Left ventricle myocardium superior (tissue), 1 donor: ENCODE measurements around the gene USPL1. TPM values are rescaled to one million over a fixed set of nuclear protein-coding genes. Genes with fewer than 3 reads are reported as not detected.

Source experiments
- ATAC-seq: fragments of 200-7000 bp; cut with Tn5 transposase; one replicate; pipeline ENCODE4 v1.9.1; 2020; ENCODE audit warnings: mild to moderate bottlenecking, moderate library complexity
- DNase-seq: peaks from one replicate; pipeline ENCODE4 v3.0.0-alpha.2; 2020
- intact Hi-C: fragments of 100-400 bp; cut with micrococcal nuclease; formaldehyde crosslinking; loops from one replicate; pipeline ENCODE4 v1.11.0; 2022
- total RNA-seq: library from RNA; stranded (reverse); fragmentation: NEBNext Ultra II Directional; extraction: Animal tissue kit (Norgen Biotek cat#: 25700); gene quantifications from one replicate; pipeline ENCODE4 v1.2.1, GENCODE V29; 2021
- donor health status: DM: no; HTN: yes; CAD: no; lungs with severe emphysema.

The USPL1 gene
- total RNA-seq, 1 donor from 2014 or later = 10.5 TPM

DNA sequence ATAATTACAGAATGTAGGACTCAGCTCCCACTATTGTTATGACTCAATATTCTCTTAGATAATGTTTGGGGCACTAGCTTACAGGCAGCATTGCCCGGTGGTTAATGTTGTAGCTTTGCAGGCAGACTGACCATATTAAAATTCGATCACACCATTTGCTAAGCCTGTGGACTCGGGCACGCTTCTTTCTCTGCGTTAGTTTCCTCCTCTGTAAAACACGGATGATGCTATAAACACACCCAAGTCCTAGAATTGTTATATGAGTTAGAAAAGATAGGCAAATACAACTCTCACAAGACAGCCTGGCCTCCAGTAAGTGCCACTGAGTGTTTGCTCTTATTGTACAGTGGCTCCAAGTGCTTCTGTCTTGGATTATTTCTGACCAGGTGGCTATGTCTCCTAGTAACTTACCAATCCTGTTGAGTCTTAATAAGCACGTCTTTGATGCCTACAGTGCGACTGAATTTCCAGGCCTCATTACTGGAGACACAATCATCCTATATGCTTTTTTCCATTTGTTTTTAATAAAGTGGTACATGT lies 67.7 kb downstream of the USPL1 start:
- intact Hi-C loops = no loop called here
- no peak for DNase-seq
- no peak for ATAC-seq

DNA sequence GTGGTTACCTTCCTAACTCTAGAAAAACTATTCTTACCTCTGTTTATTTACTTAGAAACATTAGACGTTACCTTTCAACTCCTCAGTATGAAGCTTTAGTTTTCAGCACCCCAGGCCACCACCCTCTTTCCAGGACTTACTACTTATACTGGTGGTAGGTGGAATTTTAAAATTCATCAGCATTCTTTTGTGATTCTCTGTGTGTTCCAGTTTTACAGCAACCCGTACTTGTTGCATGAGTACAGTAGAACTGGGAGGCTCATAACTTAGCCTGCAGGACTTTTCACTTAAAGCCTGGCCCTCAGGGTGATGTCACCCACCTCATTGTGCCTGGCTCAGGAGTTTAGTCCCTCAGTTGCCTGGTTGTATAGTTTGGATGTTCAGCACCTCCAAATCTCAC lies 68.3 kb downstream of the USPL1 start:
- intact Hi-C loops = no loop called here
- DNase-seq (no peak), ATAC-seq (no peak)

DNA sequence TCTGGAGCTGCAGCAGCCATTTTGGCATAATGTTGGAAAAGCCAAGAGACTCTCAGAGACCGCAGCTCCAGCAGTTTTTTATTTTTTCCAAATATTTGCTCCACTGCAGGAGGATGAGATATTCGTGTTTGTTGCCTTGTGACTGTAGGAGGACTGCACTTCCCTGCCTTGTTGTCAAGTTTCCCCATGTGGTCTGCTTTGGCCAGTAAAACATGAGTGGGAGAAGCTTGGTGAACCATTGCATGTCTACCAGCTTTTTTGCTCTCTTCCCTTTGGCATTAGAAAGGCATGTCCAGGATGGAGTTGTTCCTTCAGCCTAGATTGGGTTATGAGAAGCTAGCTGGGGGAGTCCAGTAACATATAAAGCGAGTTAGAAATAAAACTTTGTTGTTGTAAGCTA lies 69.9 kb downstream of the USPL1 start:
- no peak for DNase-seq
- no peak for ATAC-seq
- intact Hi-C loops = no loop called here

DNA sequence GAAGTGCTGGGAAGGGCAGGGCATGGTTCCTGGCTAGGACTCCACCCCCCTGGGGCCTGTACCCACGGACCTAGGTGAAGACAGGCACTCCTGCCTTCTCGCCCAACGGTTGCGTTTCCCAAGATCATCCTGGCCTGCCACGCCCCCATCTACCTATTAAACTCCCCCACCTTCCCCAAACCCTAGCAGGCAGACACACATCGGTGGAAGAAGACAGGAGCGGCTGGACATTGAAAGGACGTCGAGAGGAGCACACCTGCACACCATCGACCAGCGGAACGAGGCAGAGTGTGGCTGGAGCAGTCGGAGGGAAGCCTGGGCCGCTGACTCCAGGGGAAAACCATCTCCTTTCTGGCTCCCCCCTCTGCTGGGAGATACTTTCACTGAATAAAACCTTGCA lies 72.0 kb downstream of the USPL1 start:
- intact Hi-C loops = no loop called here
- no peak for ATAC-seq
- no peak for DNase-seq

DNA sequence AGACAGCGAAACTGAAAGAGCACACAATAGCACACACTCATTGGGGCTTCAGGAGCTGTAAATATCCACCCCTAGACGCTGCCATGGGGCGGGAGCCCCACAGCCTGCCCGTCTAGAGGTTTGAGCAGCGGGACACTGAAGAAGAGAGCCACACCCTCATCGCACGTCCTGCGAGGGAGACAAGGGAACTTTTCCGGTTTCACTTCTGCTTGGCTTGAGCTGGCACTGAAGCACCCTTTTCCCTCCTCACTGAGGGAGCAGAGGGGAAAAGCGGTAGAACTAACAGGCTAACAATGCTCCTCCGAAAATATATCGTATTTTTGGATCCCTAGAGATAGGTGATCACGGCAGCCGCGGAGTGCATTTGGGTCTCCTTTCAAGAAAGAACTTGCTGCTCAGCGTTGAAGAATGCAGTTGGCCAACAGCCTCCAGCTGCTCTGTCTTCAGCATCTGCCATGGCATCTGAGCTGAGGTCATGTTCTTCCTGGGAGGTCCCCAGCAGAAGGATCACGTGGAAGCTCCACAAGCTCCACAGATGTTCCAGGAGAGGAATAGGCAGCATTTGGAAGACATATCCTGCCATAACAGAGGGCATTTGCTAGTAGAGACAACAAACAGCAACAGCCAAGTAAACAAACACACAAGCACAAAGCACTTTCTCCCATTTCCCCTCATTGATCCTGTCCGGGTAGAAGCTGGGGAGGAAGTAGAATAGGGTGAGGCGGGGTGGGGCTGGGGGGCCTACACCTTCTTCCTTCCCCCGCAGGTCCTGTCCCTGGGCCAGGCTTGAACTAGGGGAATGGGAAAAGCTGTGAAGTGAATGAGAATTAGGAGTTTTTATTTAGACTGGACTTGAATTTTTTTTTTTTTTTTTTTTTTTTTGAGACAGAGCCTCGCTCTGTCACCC lies 72.8 kb downstream of the USPL1 start:
- DNase-seq (peak; percentile 75), ATAC-seq (peak; percentile 94)
- intact Hi-C loops = no loop called here

DNA sequence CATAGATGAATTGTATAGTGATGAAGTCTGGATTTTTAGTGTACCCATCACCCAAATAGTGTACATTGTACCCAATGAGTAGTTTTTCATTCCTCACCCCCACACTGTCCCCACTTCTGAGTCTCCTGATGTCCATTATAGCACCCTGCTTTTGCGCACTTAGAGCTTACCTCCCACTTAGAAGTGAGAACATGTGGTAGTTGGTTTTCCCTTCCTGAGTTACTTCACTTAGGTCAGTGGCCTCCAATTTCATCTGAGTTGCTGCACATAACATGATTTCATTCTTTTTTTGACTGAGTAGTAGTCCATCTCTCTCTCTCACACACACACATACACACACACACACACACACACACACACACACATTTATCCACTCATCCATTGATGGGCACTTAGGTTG lies 74.4 kb downstream of the USPL1 start:
- DNase-seq = no peak
- intact Hi-C loops = no loop called here
- no peak for ATAC-seq

DNA sequence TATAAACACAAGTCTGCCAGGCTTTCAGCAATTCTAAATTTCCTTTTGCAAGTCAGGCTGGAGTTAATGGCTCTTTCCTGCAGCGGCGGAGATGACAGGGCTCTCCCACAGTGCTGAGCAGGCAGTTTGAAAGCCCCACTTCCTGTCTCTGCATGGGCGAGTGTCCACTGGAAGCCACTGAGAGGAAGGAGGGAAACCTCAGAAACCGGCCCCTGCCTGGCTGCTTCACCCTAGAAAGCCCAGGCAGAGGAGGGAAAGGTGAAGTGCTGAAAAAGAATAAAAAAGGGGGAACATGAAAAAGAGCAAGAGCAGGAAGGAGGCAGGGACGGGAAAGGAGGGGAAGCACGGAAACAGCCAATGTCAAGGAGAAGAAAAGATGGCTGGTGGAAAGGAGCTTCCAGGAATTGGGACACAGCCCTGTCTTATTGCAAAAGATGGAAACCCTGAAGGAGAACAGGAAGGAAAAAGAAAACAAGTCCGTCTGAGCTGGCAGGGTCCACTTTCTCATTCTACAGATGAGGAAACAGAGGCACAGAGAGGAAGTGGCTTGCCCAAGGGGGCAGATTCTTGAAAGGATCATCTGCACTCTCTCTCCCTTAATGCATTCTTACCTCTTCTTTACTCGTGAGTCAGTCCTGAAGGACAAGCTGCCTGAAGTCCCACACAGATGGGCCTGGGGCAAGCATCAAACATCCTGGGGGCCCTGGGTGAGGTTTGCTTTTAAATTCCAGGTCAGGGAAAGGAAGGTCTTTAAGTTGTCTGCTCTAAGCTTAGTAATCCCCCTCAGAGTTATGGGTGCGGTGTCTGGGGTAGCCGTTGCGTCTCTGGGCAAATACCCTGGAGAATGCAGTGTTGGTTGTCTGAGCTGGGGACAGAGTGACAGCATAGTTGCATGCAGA lies 78.8 kb downstream of the USPL1 start:
- ATAC-seq (peak; percentile 87), DNase-seq (peak; percentile 52)
- intact Hi-C loops = no loop called here

DNA sequence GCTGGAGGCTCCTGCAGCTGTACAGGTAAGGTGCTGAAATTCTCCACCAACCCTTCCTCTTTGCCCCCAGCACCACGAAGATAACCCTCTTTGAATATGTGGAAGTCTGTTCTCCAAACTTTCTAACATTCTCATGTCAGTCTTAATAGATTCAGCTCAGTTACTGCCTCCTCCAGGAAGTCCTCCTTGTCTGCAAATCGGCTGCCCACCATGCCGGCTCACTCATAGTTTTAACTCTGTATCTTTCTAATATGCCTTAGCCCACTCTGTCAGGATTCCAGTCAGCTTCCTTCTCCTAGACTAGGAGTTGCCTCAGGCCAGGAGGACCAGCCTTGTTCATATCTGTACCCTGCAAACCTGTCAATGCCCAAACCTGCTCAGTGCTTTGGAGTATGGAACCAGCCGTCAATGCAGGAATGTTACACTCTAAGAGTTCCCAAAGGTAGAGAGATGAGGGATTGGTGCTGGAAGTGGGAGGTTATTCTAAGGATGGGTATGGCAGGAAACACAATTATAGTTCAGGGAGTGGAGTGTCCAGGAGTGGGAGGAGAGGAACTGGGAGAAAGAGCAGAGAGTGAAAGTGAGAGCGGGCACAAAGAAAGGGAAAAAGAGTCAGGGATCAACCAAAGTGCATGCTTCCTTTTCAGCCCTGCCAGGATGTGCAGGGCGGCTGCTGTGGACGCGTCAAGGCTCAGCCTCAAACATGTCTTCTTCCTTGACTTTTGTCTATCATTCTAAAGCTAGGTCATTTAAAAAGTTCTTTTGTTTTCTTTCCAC lies 79.6 kb downstream of the USPL1 start:
- ATAC-seq (peak; percentile 60), DNase-seq (no peak)
- intact Hi-C loops = no loop called here

DNA sequence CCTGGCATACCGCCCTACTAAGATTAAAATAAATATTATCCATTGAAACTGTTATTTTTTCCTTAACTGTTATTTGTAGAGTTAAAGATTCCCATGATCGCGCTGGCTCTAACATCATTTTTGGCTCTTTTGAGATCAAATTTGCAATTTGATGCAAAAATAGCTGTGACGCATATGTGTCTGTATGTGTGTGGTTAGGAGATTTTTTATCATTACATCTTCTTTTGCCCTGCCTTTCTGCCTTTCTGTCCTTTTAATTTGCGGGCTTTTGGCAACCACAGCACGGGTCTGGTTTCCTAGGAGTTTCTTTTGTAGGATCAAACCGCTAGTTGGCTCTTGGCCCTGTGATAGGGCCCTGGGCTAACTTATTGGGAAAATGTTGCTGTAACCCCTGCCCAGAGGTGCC lies 80.3 kb downstream of the USPL1 start:
- intact Hi-C loops = no loop called here
- no peak for ATAC-seq
- DNase-seq = no peak

DNA sequence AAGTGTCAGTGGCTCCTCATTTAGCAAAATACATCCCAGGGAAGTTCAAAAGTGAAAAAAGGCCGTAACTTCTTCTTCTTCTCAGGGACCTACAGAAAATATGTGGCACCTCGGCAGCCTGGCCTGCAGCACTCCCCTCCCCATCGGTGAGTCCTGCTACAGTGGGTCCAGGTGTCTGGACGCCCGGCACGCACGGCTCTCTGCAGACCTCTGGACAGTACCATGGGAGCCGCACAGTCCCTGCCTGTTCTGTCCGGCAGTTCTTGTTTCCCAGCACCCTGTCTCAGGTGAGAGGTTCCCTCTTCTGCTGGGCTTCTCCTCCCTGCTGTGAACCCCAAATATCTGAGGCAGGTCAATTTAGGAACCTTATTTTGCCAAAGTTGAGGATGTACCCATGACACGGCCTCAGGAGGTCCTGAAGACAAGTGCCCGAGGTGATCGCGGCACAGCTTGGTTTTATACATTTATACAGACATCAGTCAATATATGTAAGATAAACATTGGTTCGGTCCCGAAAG lies 80.8 kb downstream of the USPL1 start:
- ATAC-seq = no peak
- DNase-seq = no peak
- intact Hi-C loops = no loop called here

DNA sequence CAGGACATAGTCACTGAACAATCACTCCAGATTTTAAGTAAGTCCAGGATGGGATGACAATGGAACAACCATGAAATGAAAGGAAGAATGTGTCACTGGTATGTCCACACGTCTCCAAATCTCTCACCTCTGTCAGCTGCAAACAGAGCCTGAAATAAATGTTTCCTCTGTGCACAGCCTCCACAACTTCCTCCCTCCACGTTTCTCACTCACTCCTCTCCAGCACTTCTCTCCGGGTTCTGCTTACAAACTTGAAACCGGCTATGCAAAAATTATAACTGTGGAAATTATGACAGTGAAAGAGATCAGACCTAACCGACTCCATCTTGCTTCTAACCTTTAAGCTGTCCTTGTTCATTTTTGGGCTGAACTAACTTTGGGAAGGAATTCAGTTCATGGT lies 82.6 kb downstream of the USPL1 start:
- no peak for DNase-seq
- intact Hi-C loops = no loop called here
- no peak for ATAC-seq

DNA sequence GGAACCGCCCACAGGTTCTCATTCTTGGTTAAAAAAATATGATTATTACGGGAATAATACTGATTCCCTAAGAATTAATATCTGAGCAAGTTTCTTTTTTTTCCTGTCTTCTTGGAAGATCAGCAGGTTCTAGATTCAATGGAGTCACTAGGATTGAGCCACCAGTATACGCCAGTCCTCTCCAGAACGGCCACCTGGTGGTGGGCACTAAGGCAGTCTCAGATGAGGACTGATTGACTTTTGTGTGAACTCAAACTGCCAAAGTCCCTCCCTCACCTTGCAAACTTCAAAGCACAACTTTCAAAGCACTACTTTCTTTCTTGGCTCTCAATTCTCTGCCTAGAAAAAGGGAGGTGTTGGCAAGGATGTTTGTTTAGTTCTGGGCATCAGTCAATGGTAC lies 84.3 kb downstream of the USPL1 start:
- ATAC-seq (no peak), DNase-seq (no peak)
- intact Hi-C loops = no loop called here

DNA sequence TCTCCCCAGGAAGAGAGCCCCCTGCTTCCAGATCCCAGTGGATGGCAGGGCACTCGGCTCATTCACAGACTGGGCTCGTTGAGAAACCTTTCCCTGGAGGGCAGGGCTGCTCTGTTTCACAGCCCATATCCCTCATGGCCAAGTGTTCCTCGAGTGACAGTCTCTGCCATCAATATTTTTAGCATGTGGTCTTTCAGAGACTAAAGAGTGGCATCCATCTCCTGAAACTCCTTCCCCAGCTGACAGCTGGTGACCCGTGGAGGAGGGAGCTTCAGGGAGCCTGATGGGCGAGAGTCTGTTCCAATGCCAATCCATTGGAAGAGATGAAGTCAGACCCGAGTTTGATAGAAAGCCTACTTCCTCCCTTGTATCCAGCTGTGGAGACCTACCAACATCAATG lies 86.9 kb downstream of the USPL1 start:
- no peak for ATAC-seq
- DNase-seq = no peak
- intact Hi-C loops = no loop called here

DNA sequence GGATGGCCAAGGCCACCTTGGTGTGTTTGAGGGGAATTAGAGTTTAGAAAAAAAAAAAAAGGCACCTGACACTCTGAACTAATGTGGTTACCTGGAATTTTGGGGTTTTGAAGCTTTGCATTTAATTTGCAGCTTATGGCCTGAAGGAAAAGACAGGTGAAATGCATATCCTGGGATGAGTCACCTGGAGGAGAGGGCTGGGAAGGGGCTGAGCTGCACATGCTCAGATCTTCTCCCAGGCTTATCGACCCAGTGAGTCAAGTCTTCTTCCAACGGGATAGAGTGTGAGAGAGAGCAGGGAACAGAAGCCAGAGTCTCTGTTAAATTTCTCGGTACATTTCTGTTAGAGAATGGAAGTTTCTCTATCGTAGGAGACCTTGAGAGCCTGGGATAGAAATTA lies 88.0 kb downstream of the USPL1 start:
- intact Hi-C loops = no loop called here
- no peak for ATAC-seq
- DNase-seq = no peak

DNA sequence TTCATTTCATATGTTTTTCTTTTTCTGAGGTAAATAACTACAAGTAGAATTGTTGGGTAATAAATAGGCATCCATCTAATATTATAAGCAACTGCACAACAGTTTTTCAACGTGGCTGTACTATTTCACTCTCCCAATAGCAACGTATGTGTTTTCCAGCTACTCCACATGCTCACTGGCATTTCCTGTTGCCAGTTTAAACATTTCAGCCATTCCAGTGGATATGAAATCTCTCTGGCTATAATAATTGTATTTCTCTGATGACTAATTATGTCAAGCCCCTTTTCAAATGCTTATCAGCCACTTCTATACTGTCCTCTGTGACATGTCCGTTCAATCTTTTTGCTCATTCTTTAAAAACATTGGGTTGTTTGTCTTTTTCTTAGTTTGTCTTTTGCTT lies 90.8 kb downstream of the USPL1 start:
- DNase-seq (no peak), ATAC-seq (no peak)
- intact Hi-C loops = no loop called here
